ENCODE results near the gene RTEL1.

The RTEL1 gene

GRCh38 chr20:63734946-63735858 is 77.1 kb downstream of the RTEL1 start:
- H3K27me3 ChIP-seq (ENCODE audit: control insufficient read depth, insufficient read depth, low read length), result no peaks in the 10 kb centered on the region
- H3K4me1 ChIP-seq, result peaks cover 7% of the 10 kb centered on the region
- H3K9ac ChIP-seq, result no peak overlapping the region
- H3K79me2 ChIP-seq, result peaks cover 34% of the 10 kb centered on the region
- no peak overlapping the region for H3K27ac ChIP-seq
- no peak overlapping the region for H3K4me3 ChIP-seq (ENCODE audit: low read depth, low read length)
- no peak overlapping the region for H2AFZ ChIP-seq
- no peaks in the 10 kb centered on the region for H3K9me3 ChIP-seq (ENCODE audit: control insufficient read depth, low read length)
- TF ChIP-seq, protein P1, sequence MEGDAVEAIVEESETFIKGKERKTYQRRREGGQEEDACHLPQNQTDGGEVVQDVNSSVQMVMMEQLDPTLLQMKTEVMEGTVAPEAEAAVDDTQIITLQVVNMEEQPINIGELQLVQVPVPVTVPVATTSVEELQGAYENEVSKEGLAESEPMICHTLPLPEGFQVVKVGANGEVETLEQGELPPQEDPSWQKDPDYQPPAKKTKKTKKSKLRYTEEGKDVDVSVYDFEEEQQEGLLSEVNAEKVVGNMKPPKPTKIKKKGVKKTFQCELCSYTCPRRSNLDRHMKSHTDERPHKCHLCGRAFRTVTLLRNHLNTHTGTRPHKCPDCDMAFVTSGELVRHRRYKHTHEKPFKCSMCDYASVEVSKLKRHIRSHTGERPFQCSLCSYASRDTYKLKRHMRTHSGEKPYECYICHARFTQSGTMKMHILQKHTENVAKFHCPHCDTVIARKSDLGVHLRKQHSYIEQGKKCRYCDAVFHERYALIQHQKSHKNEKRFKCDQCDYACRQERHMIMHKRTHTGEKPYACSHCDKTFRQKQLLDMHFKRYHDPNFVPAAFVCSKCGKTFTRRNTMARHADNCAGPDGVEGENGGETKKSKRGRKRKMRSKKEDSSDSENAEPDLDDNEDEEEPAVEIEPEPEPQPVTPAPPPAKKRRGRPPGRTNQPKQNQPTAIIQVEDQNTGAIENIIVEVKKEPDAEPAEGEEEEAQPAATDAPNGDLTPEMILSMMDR (IDR thresholded peaks at IDR 0.05), result no peak
- no peak overlapping the region for H3K4me2 ChIP-seq (ENCODE audit: low read length)
- no peaks in the 10 kb centered on the region for H3K36me3 ChIP-seq (ENCODE audit: control insufficient read depth, insufficient read depth, low read length)

DNA sequence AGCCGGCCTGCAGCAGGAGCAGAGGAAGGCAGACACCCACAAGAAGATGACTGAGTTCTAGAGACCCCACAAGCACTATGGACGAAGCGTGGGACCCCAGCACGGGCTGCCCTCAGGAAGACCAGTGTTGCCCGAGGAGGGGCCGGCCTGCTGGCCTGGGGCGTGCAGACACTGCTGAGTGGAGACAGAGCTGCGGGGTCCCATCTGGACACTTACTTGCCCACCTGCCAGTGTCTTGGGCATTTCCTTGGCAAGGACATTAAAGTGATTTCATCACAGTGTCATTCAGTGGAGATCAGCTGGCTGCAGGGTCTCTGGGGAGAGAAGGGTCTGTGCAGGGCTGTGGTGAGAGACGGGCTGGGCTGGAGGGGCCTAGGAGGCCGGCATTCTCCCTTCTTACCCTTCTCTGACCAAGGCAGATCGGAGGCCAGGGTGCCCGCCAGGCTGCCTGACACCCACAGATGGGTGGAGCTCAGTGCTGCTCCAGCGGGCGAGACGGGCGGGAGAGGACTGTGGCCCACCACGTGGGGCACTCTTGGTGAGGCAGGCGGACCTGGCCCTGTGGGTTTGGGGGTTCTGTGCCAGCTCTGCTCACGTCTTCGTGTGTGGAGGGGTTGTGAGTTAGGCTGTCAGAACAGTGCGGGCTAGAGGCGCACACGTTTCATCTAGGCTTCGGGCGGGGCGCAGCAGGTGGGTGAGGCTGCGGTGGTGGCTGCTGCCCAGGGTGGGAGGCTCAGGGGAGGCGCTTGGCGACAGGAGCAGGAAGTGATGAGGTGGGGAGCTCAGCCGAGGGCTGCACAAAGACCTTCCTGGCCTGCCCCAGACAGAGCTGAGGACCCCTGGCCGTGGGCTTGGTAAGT is 78.0 kb downstream of the RTEL1 start, which contains the start of gene LIME1:
TSS of gene LIME1 (plus strand) at position 806 of the 860 bp plus-strand sequence. CDS start 886 bp downstream, outside the sequence.
- peaks cover 3% of the 10 kb centered on the region for H3K4me1 ChIP-seq
- no peaks in the 10 kb centered on the region for H3K27me3 ChIP-seq (ENCODE audit: control insufficient read depth, insufficient read depth, low read length)
- no peak within 1 kb of the TSS for H3K4me3 ChIP-seq (ENCODE audit: low read depth, low read length)
- H3K9me3 ChIP-seq (ENCODE audit: control insufficient read depth, low read length), result no peaks in the 10 kb centered on the region
- peaks cover 27% of the 10 kb centered on the region for H3K79me2 ChIP-seq
- H3K36me3 ChIP-seq (ENCODE audit: control insufficient read depth, insufficient read depth, low read length), result no peaks in the 10 kb centered on the region
- no peak within 1 kb of the TSS for H3K4me2 ChIP-seq (ENCODE audit: low read length)
- no peak within 1 kb of the TSS for H3K27ac ChIP-seq
- no peak within 1 kb of the TSS for H2AFZ ChIP-seq
- H3K9ac ChIP-seq, result no peak within 1 kb of the TSS
- TF ChIP-seq, protein P1 (IDR thresholded peaks at IDR 0.05), result no peak

GRCh38 chr20:63736893-63737694 is 79.0 kb downstream of the RTEL1 start:
- H2AFZ ChIP-seq, result no peak overlapping the region
- H3K27me3 ChIP-seq (ENCODE audit: control insufficient read depth, insufficient read depth, low read length), result no peaks in the 10 kb centered on the region
- no peak overlapping the region for H3K4me3 ChIP-seq (ENCODE audit: low read depth, low read length)
- H3K4me2 ChIP-seq (ENCODE audit: low read length), result no peak overlapping the region
- no peak overlapping the region for H3K27ac ChIP-seq
- H3K79me2 ChIP-seq, result peaks cover 17% of the 10 kb centered on the region
- no peaks in the 10 kb centered on the region for H3K9me3 ChIP-seq (ENCODE audit: control insufficient read depth, low read length)
- no peak overlapping the region for H3K9ac ChIP-seq
- TF ChIP-seq, protein P1 (IDR thresholded peaks at IDR 0.05), result no peak
- H3K4me1 ChIP-seq, result peaks cover 10% of the 10 kb centered on the region
- no peaks in the 10 kb centered on the region for H3K36me3 ChIP-seq (ENCODE audit: control insufficient read depth, insufficient read depth, low read length)

GRCh38 chr20:63737695-63737944 is 79.5 kb downstream of the RTEL1 start:
- TF ChIP-seq, protein P1 (IDR thresholded peaks at IDR 0.05), result no peak
- no peak overlapping the region for H3K9ac ChIP-seq
- H2AFZ ChIP-seq, result no peak overlapping the region
- no peak overlapping the region for H3K4me2 ChIP-seq (ENCODE audit: low read length)
- no peaks in the 10 kb centered on the region for H3K27me3 ChIP-seq (ENCODE audit: control insufficient read depth, insufficient read depth, low read length)
- H3K79me2 ChIP-seq, result peaks cover 12% of the 10 kb centered on the region
- H3K27ac ChIP-seq, result no peak overlapping the region
- no peaks in the 10 kb centered on the region for H3K36me3 ChIP-seq (ENCODE audit: control insufficient read depth, insufficient read depth, low read length)
- H3K9me3 ChIP-seq (ENCODE audit: control insufficient read depth, low read length), result no peaks in the 10 kb centered on the region
- no peak overlapping the region for H3K4me3 ChIP-seq (ENCODE audit: low read depth, low read length)
- peaks cover 10% of the 10 kb centered on the region for H3K4me1 ChIP-seq
